Activated CD8-positive, alpha-beta T cell treated with anti-CD3 and anti-CD28 coated beads, Interleukin-2, amount 10 ng/mL, durations not matched to agents 7 days and 5 days (primary cell): ENCODE data around the gene DNAH12. TPM values are rescaled to one million over a fixed set of nuclear protein-coding genes. Genes with fewer than 3 reads are reported as not detected.
A peak's percentile ranks its signal among the peaks of the same experiment; 100 is the strongest.

Experiments
- ATAC-seq: fragments of 150-1000 bp; cut with Tn5 transposase; one replicate; pipeline ENCODE4 v1.10.0; 2021; ENCODE audit warnings: moderate library complexity
- CTCF ChIA-PET: fragments of 350-600 bp; sonication (Branson Sonifier 250); formaldehyde crosslinking; loops from one replicate; lab custom pipeline; 2021; ENCODE audit warnings: antibody characterized with exemption; lab: Charles Lee
- POLR2A ChIA-PET: fragments of 350-600 bp; sonication (Branson Sonifier 250); formaldehyde crosslinking; loops from one replicate; lab custom pipeline; 2021; ENCODE audit warnings: antibody characterized with exemption; lab: Charles Lee
- DNase-seq: peaks from one replicate; pipeline ENCODE4 v3.0.0-alpha.2; 2020
- H3K27ac Mint-ChIP-seq: one replicate; pipeline ENCODE4 v1.8.0; 2021; ENCODE audit warnings: mild to moderate bottlenecking, mixed read lengths
- H3K27me3 Mint-ChIP-seq: one replicate; pipeline ENCODE4 v1.8.0; 2021; ENCODE audit warnings: low read depth, mixed read lengths
- H3K36me3 Mint-ChIP-seq: one replicate; pipeline ENCODE4 v1.8.0; 2021; ENCODE audit warnings: low read depth, mixed read lengths
- H3K4me1 Mint-ChIP-seq: one replicate; pipeline ENCODE4 v1.8.0; 2021; ENCODE audit warnings: low read depth, mixed read lengths
- H3K4me3 Mint-ChIP-seq: one replicate; pipeline ENCODE4 v1.8.0; 2021; ENCODE audit warnings: mild to moderate bottlenecking, mixed read lengths
- H3K9me3 Mint-ChIP-seq: one replicate; pipeline ENCODE4 v1.8.0; 2022; ENCODE audit warnings: mixed read lengths; ENCODE audit not compliant: insufficient read depth
- total RNA-seq, 2 experiments: library from RNA; stranded (reverse); gene quantifications; one replicate each; pipeline ENCODE4 v1.2.3, GENCODE V29; 2021

DNAH12 gene
- total RNA-seq, 2 experiments from 2014 or later: 0.05 TPM; not detected in 1

DNA sequence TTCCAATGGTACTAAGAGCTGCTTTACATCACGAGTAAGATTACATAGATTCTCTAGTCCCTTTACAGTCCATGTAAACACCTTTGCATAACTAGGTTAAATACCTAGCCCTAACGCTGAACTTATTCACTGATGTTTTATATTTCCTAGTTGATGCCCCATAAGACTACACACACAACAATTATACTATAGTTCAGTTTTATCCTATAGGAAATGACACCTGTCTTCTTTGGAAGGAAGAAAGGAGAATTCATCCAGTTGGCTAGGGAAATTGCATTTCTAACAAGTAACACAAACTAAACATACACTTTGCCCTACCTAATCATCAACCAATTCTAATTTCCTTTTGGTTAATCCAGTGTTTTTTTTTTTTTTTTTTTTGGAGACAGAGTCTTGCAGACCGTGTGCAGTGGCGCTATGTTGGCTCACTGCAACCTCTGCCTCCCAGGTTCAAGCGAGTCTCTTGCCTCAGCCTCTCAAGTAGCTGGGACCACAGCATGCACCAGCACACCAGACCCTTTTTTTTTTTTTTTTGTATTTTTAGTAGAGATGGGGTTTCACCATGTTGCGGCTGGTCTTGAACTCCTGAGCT, 25.8 kb upstream of the DNAH12 start:
- H3K27ac Mint-ChIP-seq: no peak overlapping the region
- POLR2A ChIA-PET: no interaction called here
- H3K4me1 Mint-ChIP-seq: no peaks in the 10 kb centered on the region
- peaks cover 44% of the 10 kb centered on the region for H3K36me3 Mint-ChIP-seq
- no peak overlapping the region for H3K4me3 Mint-ChIP-seq
- CTCF ChIA-PET: interaction anchor here (0.8 to 1.8 kb wide), 2 partner anchors 11 to 12 kb away, joined by 3 to 5 read pairs; no protein-coding TSS in a partner anchor
- H3K27me3 Mint-ChIP-seq: no peaks in the 10 kb centered on the region
- H3K9me3 Mint-ChIP-seq: no peaks in the 10 kb centered on the region
- no peak for DNase-seq
- ATAC-seq: no peak

DNA sequence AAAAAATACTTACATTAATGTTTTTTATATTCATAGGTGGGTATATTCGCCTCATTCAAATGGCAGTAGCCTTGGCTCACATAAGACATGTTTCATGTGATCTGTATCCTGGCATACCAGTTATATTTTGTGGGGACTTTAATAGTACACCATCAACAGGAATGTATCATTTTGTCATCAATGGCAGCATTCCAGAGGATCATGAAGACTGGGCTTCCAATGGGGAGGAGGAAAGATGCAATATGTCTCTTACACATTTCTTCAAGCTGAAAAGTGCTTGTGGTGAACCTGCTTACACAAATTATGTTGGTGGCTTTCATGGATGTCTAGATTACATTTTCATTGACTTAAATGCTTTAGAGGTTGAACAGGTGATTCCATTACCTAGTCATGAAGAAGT, 15.4 kb upstream of the DNAH12 start:
- ATAC-seq (no peak), DNase-seq (no peak)
- peak overlapping the region; percentile 20 for H3K27ac Mint-ChIP-seq
- H3K27me3 Mint-ChIP-seq: no peaks in the 10 kb centered on the region
- no peaks in the 10 kb centered on the region for H3K9me3 Mint-ChIP-seq
- POLR2A ChIA-PET: interaction anchor here (0.9 to 2.1 kb wide), 2 partner anchors 37 to 133 kb away, joined by 3 to 7 read pairs; partner anchors contain the start of genes ARF4 and DENND6A
- H3K4me1 Mint-ChIP-seq: peaks cover 39% of the 10 kb centered on the region
- CTCF ChIA-PET: interaction anchor here (2.2 kb wide), 1 partner anchor 162 kb away, joined by 10 read pairs; no protein-coding TSS in a partner anchor
- peak overlapping the region; percentile 56 for H3K4me3 Mint-ChIP-seq
- H3K36me3 Mint-ChIP-seq: peaks cover 42% of the 10 kb centered on the region

DNA sequence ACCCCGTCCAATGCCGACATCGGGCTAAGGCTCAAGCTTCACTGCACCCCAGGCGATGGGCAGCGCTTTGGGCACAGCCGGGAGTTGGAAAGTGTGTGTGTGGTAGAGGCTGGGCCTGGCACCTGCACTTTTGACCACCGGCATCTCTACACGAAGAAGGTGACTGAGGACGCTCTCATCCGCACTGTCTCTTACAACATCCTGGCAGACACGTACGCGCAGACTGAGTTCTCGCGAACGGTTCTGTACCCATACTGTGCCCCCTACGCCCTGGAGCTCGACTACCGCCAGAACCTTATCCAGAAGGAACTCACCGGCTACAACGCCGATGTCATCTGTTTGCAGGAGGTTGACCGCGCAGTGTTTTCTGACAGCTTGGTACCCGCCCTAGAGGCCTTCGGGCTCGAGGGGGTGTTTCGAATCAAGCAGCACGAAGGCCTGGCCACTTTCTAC, 13.0 kb upstream of the DNAH12 start:
- Mint-ChIP-seq H3K4me1 (peaks cover 33% of the 10 kb centered on the region), H3K36me3 (peaks cover 35% of the 10 kb centered on the region), H3K4me3 (peak overlapping the region; percentile 98), H3K27ac (peak overlapping the region; percentile 98), H3K27me3 (no peaks in the 10 kb centered on the region), H3K9me3 (no peaks in the 10 kb centered on the region)
- peak; percentile 69 for DNase-seq
- ChIA-PET CTCF (interaction anchor here (1.5 to 3.0 kb wide), 5 partner anchors 13 to 387 kb away, joined by 3 to 14 read pairs (median 6); partner anchors contain the start of gene ARF4), POLR2A (interaction anchor here (0.6 to 4.6 kb wide), 14 partner anchors 9 to 852 kb away, joined by 3 to 80 read pairs (median 4); partner anchors contain the start of genes APPL1, ARF4, DENND6A and SLMAP)
- peak; percentile 60 for ATAC-seq

DNA sequence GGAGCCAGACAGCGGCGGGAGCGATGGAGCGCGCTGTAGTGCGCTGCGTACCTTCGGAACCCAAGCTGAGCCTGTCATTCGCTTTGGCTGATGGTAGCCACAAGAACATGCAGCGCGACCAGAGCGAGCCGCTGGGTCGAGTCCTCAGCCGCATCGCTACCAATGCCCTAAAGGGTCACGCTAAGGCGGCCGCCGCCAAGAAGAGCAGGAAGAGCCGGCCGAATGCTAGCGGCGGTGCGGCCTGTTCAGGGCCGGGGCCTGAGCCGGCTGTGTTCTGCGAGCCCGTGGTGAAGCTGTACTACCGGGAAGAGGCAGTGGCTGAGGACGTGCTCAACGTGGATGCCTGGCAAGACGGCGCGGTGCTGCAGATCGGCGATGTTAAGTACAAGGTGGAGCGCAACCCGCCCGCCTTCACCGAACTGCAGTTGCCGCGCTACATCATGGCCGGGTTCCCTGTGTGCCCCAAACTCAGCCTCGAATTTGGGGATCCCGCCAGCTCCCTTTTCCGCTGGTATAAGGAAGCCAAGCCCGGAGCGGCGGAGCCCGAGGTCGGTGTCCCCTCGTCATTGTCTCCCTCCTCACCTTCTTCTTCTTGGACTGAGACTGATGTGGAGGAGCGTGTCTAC, 12.4 kb upstream of the DNAH12 start:
- DNase-seq: peak; percentile 46
- Mint-ChIP-seq H3K4me3 (peak overlapping the region; percentile 98), H3K36me3 (peaks cover 35% of the 10 kb centered on the region), H3K27me3 (no peaks in the 10 kb centered on the region), H3K9me3 (no peaks in the 10 kb centered on the region), H3K27ac (peak overlapping the region; percentile 98), H3K4me1 (peaks cover 32% of the 10 kb centered on the region)
- ChIA-PET CTCF (interaction anchor here (1.3 to 3.0 kb wide), 5 partner anchors 38 to 386 kb away, joined by 3 to 14 read pairs (median 6); partner anchors contain the start of genes ARF4 and SLMAP), POLR2A (interaction anchor here (0.6 to 4.6 kb wide), 20 partner anchors 9 to 852 kb away, joined by 3 to 80 read pairs (median 4); partner anchors contain the start of genes APPL1, ARF4, DENND6A and HTD2)
- ATAC-seq: peak; percentile 47

DNA sequence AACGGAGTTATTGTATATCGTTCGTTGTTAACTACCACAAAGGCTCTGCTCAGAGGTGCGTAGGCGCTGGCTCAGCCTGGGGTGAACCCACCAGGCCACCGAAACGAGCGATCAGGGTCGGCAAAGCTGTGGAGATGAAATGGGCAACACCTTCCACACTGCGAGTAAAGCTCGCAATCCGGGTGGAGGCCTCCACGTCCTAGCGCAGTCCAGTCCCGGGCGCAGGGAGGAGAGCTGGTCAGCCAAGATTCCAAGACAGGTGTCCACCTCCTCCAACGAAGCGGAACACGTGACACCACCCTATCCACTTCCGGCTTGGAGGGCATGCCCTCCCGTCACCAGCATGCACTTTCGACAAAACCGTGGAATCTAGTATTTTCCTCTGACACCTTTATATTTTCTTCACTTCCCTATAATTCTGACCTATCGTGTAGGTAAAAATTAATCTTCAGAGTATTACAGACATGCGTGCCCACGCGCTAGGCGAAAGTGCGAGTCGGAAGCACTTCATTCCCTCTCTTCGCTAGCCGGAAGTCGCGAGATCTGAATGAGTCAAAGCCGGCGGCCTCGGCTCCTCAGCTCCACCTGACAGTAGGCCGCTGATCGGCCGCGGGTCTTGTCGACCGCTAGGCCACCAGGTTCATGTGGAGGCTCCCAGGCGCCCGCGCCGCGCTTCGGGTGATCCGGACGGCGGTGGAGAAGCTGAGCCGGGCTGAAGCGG, 11.8 kb upstream of the DNAH12 start, which contains the start of gene PDE12:
Gene PDE12 (plus strand): TSS at position 537 of the 721 bp plus-strand sequence. CDS start 106 bp downstream, at position 643.
- H3K36me3 Mint-ChIP-seq: peaks cover 32% of the 10 kb centered on the region
- peaks cover 29% of the 10 kb centered on the region for H3K4me1 Mint-ChIP-seq
- ATAC-seq (peak; percentile 82), DNase-seq (peak; percentile 88)
- no peaks in the 10 kb centered on the region for H3K27me3 Mint-ChIP-seq
- H3K4me3 Mint-ChIP-seq: peak within 1 kb of the TSS; percentile 98
- ChIA-PET POLR2A (interaction anchor here (0.7 to 4.6 kb wide), 12 partner anchors 10 to 834 kb away, joined by 3 to 80 read pairs (median 4); partner anchors contain the start of genes ARF4, DENND6A, HTD2 and RPP14), CTCF (interaction anchor here (1.3 to 3.0 kb wide), 5 partner anchors 38 to 386 kb away, joined by 3 to 14 read pairs (median 6); partner anchors contain the start of genes ARF4 and SLMAP)
- peak within 1 kb of the TSS; percentile 98 for H3K27ac Mint-ChIP-seq
- H3K9me3 Mint-ChIP-seq: no peaks in the 10 kb centered on the region

DNA sequence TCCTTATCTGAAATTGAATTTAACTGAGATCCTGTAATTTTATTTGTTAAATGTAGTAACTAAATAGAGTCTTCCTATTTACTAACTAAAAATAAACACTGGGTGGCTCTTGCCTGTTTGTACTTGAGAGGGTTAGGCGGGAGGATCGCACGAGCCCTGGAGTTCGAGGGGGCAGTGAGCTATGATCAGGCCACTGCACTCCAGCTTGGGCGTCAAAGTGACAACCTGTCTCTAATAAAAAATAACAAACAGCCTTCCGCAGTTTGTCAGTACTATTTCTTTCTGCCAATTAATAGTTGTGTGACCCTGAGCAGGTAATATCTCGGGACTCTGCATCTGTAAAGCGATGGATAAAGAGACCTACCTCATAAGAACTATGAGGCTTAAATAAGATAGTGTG, 11.2 kb upstream of the DNAH12 start:
- H3K27me3 Mint-ChIP-seq: no peaks in the 10 kb centered on the region
- H3K27ac Mint-ChIP-seq: peak overlapping the region; percentile 98
- H3K36me3 Mint-ChIP-seq: peaks cover 28% of the 10 kb centered on the region
- no peak for DNase-seq
- peaks cover 23% of the 10 kb centered on the region for H3K4me1 Mint-ChIP-seq
- ChIA-PET CTCF (interaction anchor here (1.3 to 3.0 kb wide), 3 partner anchors 41 to 201 kb away, joined by 4 to 14 read pairs (median 13); partner anchors contain the start of genes ARF4 and SLMAP), POLR2A (interaction anchor here (1.0 to 4.6 kb wide), 6 partner anchors 9 to 751 kb away, joined by 3 to 80 read pairs (median 4); partner anchors contain the start of genes ARF4, DENND6A, HTD2 and RPP14)
- H3K4me3 Mint-ChIP-seq: peak overlapping the region; percentile 98
- H3K9me3 Mint-ChIP-seq: no peaks in the 10 kb centered on the region
- no peak for ATAC-seq

DNA sequence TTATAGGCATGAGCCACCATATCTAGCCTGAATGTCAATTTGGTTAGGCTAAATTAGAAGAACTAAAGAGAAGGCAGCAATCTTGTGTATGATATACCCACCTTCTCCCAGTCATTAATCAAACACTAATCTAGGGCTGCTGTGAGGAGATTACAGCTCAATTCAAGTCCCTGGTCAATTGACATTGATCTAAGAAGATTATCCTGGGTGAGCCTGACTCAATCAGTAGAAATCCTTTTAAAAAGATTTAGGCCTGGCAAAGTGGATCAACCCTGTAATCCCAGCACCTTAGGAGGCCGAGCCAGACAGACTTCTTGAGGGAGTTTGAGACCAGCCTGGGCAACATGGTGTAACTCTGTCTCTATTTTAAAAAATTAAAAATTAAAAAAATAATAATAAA, 2.5 kb upstream of the DNAH12 start:
- ChIA-PET POLR2A (interaction anchor here (1.3 kb wide), 1 partner anchor 9 kb away, joined by 4 read pairs; the partner anchor contains the start of gene PDE12), CTCF (no interaction called here)
- no peak overlapping the region for H3K27ac Mint-ChIP-seq
- H3K36me3 Mint-ChIP-seq: no peaks in the 10 kb centered on the region
- H3K27me3 Mint-ChIP-seq: no peaks in the 10 kb centered on the region
- ATAC-seq (no peak), DNase-seq (no peak)
- no peaks in the 10 kb centered on the region for H3K9me3 Mint-ChIP-seq
- no peak overlapping the region for H3K4me3 Mint-ChIP-seq
- peaks cover 9% of the 10 kb centered on the region for H3K4me1 Mint-ChIP-seq

DNA sequence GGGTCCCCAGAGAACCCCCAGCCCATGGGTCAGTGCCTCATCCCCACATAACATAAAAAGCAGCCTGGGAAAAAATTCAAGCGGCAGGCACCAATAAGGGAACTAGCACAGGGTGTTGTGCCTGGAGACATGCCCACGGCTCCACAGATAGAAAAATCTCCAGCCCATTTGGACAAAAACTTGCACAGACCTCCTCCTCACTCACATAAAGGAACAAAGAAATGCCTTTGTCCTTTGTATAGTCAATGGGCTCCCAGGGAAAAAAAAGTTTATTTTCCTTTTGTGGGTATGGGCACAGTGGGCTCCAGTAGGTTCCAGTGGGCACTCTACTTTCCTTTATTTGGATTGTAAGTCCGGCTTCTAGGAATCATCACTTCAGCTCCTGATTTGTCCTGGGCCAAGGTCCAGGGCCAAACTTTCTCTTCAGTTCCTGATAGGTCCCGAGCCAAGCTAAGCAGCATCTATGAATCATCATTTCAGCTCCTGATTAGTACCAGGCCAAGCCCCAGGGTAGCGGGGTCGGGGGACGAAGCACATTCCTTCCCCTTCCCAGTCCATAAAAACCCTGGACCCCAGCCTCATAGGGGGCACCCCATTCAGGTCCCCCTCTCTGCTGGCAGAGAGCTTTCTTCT, 1.6 kb upstream of the DNAH12 start:
- no peak for ATAC-seq
- Mint-ChIP-seq H3K4me1 (peaks cover 9% of the 10 kb centered on the region), H3K4me3 (no peak overlapping the region), H3K9me3 (no peaks in the 10 kb centered on the region), H3K27ac (no peak overlapping the region), H3K27me3 (no peaks in the 10 kb centered on the region), H3K36me3 (no peaks in the 10 kb centered on the region)
- ChIA-PET CTCF (no interaction called here), POLR2A (interaction anchor here (1.3 kb wide), 1 partner anchor 10 kb away, joined by 4 read pairs; the partner anchor contains the start of gene PDE12)
- no peak for DNase-seq

DNA sequence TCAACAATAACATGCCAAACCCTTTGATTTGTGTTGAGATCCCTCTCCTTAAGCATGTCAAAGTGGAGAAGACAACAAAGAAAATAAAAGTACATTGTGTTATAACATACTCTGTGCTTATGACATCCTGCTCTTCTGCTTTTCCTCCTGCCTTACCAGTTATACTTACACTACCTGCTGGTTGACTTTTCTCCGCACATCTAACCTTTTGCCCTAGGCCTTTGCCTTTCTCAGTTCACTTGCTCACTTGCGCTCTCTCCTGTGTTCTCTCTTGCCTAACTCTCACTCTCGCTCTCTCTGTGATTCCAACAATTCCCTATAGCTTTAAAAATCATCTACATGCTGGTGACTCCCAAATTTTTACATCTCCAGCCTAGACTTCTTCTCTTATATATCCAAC, 5.7 kb downstream of the DNAH12 start:
- Mint-ChIP-seq H3K36me3 (no peaks in the 10 kb centered on the region), H3K27ac (no peak overlapping the region), H3K4me3 (no peak overlapping the region), H3K9me3 (no peaks in the 10 kb centered on the region), H3K27me3 (peaks cover 4% of the 10 kb centered on the region), H3K4me1 (no peaks in the 10 kb centered on the region)
- POLR2A ChIA-PET: no interaction called here
- CTCF ChIA-PET: interaction anchor here (1.3 kb wide), 1 partner anchor 9 kb away, joined by 3 read pairs; no protein-coding TSS in a partner anchor
- DNase-seq (no peak), ATAC-seq (no peak)

DNA sequence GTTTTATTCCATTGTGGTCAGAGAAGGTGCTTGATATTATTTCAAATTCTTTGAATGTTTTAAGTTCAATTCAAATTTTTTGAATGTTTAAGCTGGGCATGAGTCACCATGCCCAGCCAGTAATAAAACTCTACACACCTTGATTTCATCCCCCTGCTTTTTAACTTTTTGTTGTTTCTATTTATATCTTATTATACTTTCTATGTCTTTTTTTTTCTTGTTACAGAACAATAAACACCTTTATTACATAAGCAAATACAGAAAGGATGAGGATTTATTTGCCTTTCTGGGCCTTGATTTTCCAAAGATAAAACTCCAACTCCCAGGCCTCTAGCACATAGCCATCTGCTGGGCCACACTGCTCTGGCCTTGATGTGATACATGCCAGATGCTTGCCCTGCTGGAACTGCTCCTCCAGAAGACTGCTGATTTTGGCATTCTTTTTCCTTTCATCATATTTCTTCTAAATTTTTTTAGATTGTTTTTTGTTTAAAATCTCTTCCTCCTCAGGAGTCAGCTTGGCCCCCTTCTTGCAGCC, 14.0 kb downstream of the DNAH12 start:
- ChIA-PET CTCF (interaction anchor here (1.3 kb wide), 1 partner anchor 8 kb away, joined by 3 read pairs; no protein-coding TSS in a partner anchor), POLR2A (no interaction called here)
- DNase-seq (no peak), ATAC-seq (no peak)
- H3K27ac Mint-ChIP-seq: no peak overlapping the region
- no peaks in the 10 kb centered on the region for H3K9me3 Mint-ChIP-seq
- H3K27me3 Mint-ChIP-seq: peaks cover 16% of the 10 kb centered on the region
- H3K36me3 Mint-ChIP-seq: no peaks in the 10 kb centered on the region
- no peak overlapping the region for H3K4me3 Mint-ChIP-seq
- no peaks in the 10 kb centered on the region for H3K4me1 Mint-ChIP-seq
